K562 (cell line): Measurements from ENCODE around the gene CSAD. TPM values are rescaled to one million over a fixed set of nuclear protein-coding genes. Genes with fewer than 3 reads are reported as not detected.

ENCODE experiments used
- BCL6 ChIP-seq: fragments of 250-450 bp; sonication (Bioruptor Pico); IDR thresholded peaks from 2 replicates; pipeline ENCODE4 v1.4.0; 2020
- CBX3 ChIP-seq, 2 experiments: IDR thresholded peaks; 1 replicate in 1 of 2; 2 replicates in 1 of 2; pipeline ENCODE4 v1.6.1; 2012; ENCODE audit warnings: inconsistent platforms in 2 of 2, low read length in 2 of 2, borderline replicate concordance in 1 of 2, control low read depth in 1 of 2
- CTCFL ChIP-seq: IDR thresholded peaks from 2 replicates; pipeline ENCODE4 v1.6.1; 2011; ENCODE audit warnings: borderline replicate concordance, low read depth, mild to moderate bottlenecking, moderate library complexity, low read length; ENCODE audit not compliant: insufficient read depth, poor library complexity, severe bottlenecking
- FOXO4 ChIP-seq: fragments of 450-650 bp; formaldehyde crosslinking; IDR thresholded peaks from 2 replicates; pipeline ENCODE4 v1.4.0; 2020; ENCODE audit warnings: mild to moderate bottlenecking, moderate library complexity
- GTF2E2 ChIP-seq: fragments of 200-800 bp; sonication (Bioruptor generic); IDR thresholded peaks from 2 replicates; pipeline ENCODE4 v1.6.1; 2016; ENCODE audit warnings: missing genetic modification characterization, missing compliant biosample characterization
- HCFC1 ChIP-seq: IDR thresholded peaks from 2 replicates; pipeline ENCODE4 v1.6.1; 2012; ENCODE audit warnings: low read depth, low read length, improper control_type of control experiment
- HDGF ChIP-seq: fragments of 450-650 bp; IDR thresholded peaks from 2 replicates; pipeline ENCODE4 v1.6.1; 2016
- MTA2 ChIP-seq: fragments of 450-650 bp; IDR thresholded peaks from 2 replicates; pipeline ENCODE4 v1.6.1; 2016; ENCODE audit warnings: low read depth
- NBN ChIP-seq: fragments of 450-650 bp; IDR thresholded peaks from 2 replicates; pipeline ENCODE4 v1.6.1; 2016; ENCODE audit warnings: low read depth, mild to moderate bottlenecking
- NFE2L1 ChIP-seq: fragments of 450-650 bp; IDR thresholded peaks from 2 replicates; pipeline ENCODE4 v1.6.1; 2016; ENCODE audit warnings: missing genetic modification characterization, low read depth, mild to moderate bottlenecking, missing compliant biosample characterization, moderate library complexity, borderline replicate concordance
- PTRF ChIP-seq: fragments of 450-650 bp; IDR thresholded peaks from 2 replicates; pipeline ENCODE4 v1.6.1; 2016; ENCODE audit warnings: mild to moderate bottlenecking, missing genetic modification characterization, missing compliant biosample characterization
- SRSF3 ChIP-seq: fragments of 200-400 bp; formaldehyde crosslinking; IDR thresholded peaks from 2 replicates; pipeline ENCODE4 v1.6.1; 2016; ENCODE audit warnings: mild to moderate bottlenecking, low read length, moderate library complexity; ENCODE audit not compliant: insufficient read depth
- SRSF9 ChIP-seq: fragments of 200-400 bp; formaldehyde crosslinking; IDR thresholded peaks from 2 replicates; pipeline ENCODE4 v1.6.1; 2017; ENCODE audit warnings: low read depth, low read length, borderline replicate concordance
- SUPT5H ChIP-seq: fragments of 450-650 bp; IDR thresholded peaks from 2 replicates; pipeline ENCODE4 v1.6.1; 2016
- TAF1 ChIP-seq: IDR thresholded peaks from 2 replicates; pipeline ENCODE4 v1.6.1; 2011; ENCODE audit warnings: mild to moderate bottlenecking, low read length, moderate library complexity; ENCODE audit not compliant: insufficient read depth, control insufficient read depth, severe bottlenecking; ENCODE audit errors: extremely low read depth
- TRIM28 ChIP-seq: fragments of 450-650 bp; IDR thresholded peaks from 2 replicates; pipeline ENCODE4 v1.6.1; 2017
- ZBED1 ChIP-seq: IDR thresholded peaks from 2 replicates; pipeline ENCODE4 v1.6.1; 2014
- ZMIZ1 ChIP-seq, 2 experiments: fragments of 150-350 bp in 1 of 2; IDR thresholded peaks; 2 replicates each; pipeline ENCODE4 v1.6.1; 2012 to 2016; ENCODE audit warnings: low read depth in 2 of 2, low read length in 2 of 2, mild to moderate bottlenecking in 1 of 2, moderate library complexity in 1 of 2
- ZNF239 ChIP-seq: fragments of 250-450 bp; sonication (Bioruptor Pico); IDR thresholded peaks from 2 replicates; pipeline ENCODE4 v1.4.0; 2020; ENCODE audit warnings: mild to moderate bottlenecking
- ZNF253 ChIP-seq: fragments of 250-450 bp; sonication (Bioruptor Pico); conservative IDR thresholded peaks from 2 replicates; pipeline ENCODE4 v1.6.1; 2021; ENCODE audit warnings: mild to moderate bottlenecking
- ZNF764 ChIP-seq: fragments of 250-450 bp; sonication (Bioruptor Pico); IDR thresholded peaks from 2 replicates; pipeline ENCODE4 v1.4.0; 2020; ENCODE audit warnings: low read depth, mild to moderate bottlenecking, moderate library complexity
- polyA plus RNA-seq, 8 experiments: library from polyadenylated mRNA; depleted of rRNA in 4 of 8; stranded (reverse) in 5 of 8; unstranded in 3 of 8; fragments of >200 nt; fragmentation: Nextera tagmentation in 2 of 8; fragmentation: Illumina TruSeq in 1 of 8; extraction: Ambion mirVana in 2 of 8; extraction: Trizol in 1 of 8; gene quantifications; 2 replicates each; pipeline versions ENCODE4 v1.2.1 to v1.2.3, GENCODE V29; 2011 to 2014; ENCODE audit warnings: inconsistent platforms in 1 of 8, missing spikeins in 1 of 8
- total RNA-seq, 7 experiments: library from RNA; depleted of rRNA in 6 of 7; stranded (reverse); fragments of >200 nt in 6 of 7; fragmentation: Illumina TruSeq in 2 of 7; extraction: Trizol in 2 of 7; gene quantifications; 2 replicates each; pipeline versions ENCODE4 v1.2.1 to v1.2.3, GENCODE V29; 2011 to 2021; ENCODE audit warnings: low replicate concordance in 1 of 7

CSAD gene
- total and polyA plus RNA-seq, 9 of the 15 experiments (the other 6 are each of a cell fraction or from before 2014, with no cell fraction given), result 1.8 to 19.6 (median 8.1) TPM

DNA sequence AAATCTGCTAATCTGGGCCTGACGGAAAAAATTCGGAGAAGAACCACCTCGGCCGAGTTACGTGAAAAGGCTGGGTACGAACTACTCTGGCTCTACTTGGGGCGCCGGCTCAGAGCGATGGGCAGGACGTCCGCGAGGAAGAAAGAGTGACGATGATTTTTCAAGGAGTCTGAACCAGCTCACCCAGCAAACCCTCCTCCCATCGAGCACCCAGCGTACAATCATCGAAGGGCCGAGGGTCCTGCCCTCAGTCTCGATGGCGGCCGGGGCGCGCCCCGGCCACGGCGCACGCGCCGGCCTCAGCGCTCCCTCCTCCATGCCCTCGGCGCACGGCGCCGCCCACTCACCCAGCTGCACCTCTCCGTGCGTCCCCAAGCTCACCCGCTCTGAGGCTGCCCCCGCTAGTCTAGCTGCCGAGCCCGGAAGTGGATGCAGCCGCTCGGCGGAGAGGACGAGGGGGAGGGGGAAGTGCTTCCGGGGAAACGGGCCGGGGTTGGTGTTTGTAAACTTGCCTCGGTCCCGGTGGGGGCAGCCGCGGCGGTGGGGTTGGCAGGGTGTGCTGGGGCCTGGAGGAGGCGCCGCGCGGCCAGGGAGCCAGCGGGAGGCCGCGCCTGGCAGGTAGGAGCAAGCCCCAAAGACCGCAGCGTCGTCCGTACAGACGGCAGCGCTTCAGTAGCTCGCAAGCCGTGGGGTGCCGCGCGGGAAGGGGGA is at the start of gene CSAD, which contains the start of gene ZNF740 (continued):
- TF ChIP-seq SRSF9, result no peak
- no peak for TF ChIP-seq HDGF
- TF ChIP-seq FOXO4 (CRISPR knock-in tag), result no peak
- peak; percentile 11 for TF ChIP-seq CTCFL
- TF ChIP-seq NFE2L1 (tag), result no peak
- TF ChIP-seq MTA2, result peak; percentile 72
- no peak for TF ChIP-seq ZNF253 (CRISPR knock-in tag)
- TF ChIP-seq PTRF (tag), result no peak
- TF ChIP-seq ZBED1, result no peak
- 0 out of 2 replicates have a peak, but pooled peaks have one; percentile 71 for TF ChIP-seq GTF2E2
- no peak for TF ChIP-seq ZNF239 (CRISPR knock-in tag)
- peak; percentile 90 for TF ChIP-seq SUPT5H
- peak; percentile 76; the same call in 1 of the 2 replicates for TF ChIP-seq ZNF764 (CRISPR knock-in tag)
- no peak for TF ChIP-seq SRSF3
- no peak for TF ChIP-seq CBX3 (IDR thresholded peaks at IDR 0.05; ENCODE audit: borderline replicate concordance in 1 of 2, low read length in 2 of 2)
- no peak for TF ChIP-seq BCL6
- peak; percentile 4; the same call in 1 of the 2 replicates for TF ChIP-seq TRIM28
- peak; percentile 84 for TF ChIP-seq HCFC1
- TF ChIP-seq ZMIZ1 (IDR thresholded peaks at IDR 0.05; ENCODE audit: low read depth in 2 of 2, low read length in 2 of 2), result no peak; a peak in 1 of 4 replicates
- 0 out of 2 replicates have a peak, but pooled peaks have one; percentile 17 for TF ChIP-seq NBN
- peak; percentile 85 for TF ChIP-seq TAF1
